Colonic mucosa (tissue), 4 donors: ENCODE data around the gene HSPA12A. TPM values are rescaled to one million over a fixed set of nuclear protein-coding genes. Genes with fewer than 3 reads are reported as not detected.

Experiments
- DNase-seq: peaks from one replicate; pipeline ENCODE4 v3.0.0-alpha.2; 2020
- H3K27ac ChIP-seq: fragments of 200-600 bp; one replicate; pipeline ENCODE4 v1.8.0; 2021
- H3K27me3 ChIP-seq: fragments of 200-600 bp; one replicate; pipeline ENCODE4 v1.8.0; 2021
- H3K36me3 ChIP-seq: fragments of 200-600 bp; one replicate; pipeline ENCODE4 v1.8.0; 2021
- H3K4me1 ChIP-seq: fragments of 200-600 bp; one replicate; pipeline ENCODE4 v1.8.0; 2021; ENCODE audit warnings: mild to moderate bottlenecking
- H3K4me3 ChIP-seq: fragments of 200-600 bp; one replicate; pipeline ENCODE4 v1.8.0; 2021
- H3K9ac ChIP-seq, 2 donors: one replicate each; pipeline ENCODE4 v1.7.0; 2013; ENCODE audit warnings: control low read depth in 2 of 2, low read depth in 2 of 2, low read length in 2 of 2
- H3K9me3 ChIP-seq: fragments of 200-600 bp; one replicate; pipeline ENCODE4 v1.8.0; 2021
- CTCF ChIP-seq: fragments of 200-600 bp; IDR thresholded peaks from one replicate; pipeline ENCODE4 v1.8.0; 2022; ENCODE audit warnings: antibody characterized with exemption, mild to moderate bottlenecking
- intact Hi-C: fragments of 100-400 bp; cut with DNase I; formaldehyde crosslinking; loops from one replicate; pipeline ENCODE4 v1.14.1; 2022
- total RNA-seq, 2 donors: library from RNA; stranded (reverse); fragmentation: NEBNext Ultra II Directional in 1 of 2; extraction: Animal tissue kit (Norgen Biotek cat#: 25700) in 1 of 2; gene quantifications; one replicate each; pipeline ENCODE4 v1.2.1, GENCODE V29; 2021
- donor health status: healthy.
- donor health status: DM: no; HTN: no; CAD: no.
- donor health status: DM: no; HTN: no; CAD: no.

HSPA12A gene
- total RNA-seq, 2 donors from 2014 or later = 6.2 to 7.0 TPM

DNA sequence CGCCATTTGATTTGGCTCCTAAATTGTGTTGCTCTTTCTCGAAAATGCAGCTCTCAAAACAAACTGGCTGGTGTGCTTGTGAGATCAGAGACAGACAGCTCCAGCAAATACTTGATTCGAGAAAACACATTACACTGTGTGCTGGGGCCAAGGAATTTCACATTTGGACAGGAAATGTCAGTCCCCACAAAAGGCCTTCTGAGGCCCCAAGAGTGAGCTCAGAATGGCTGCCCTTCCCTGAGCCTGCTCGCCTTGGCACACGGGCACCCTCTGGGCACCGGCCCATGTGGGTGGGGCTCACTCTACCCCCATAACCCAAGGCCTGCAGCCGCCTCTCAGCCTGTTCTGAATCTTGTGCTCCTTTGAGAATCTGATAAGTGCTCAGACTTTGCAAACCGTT, 13.9 kb upstream of the HSPA12A start:
- H3K4me1 ChIP-seq = no peaks in the 10 kb centered on the region
- no peak overlapping the region for H3K9ac ChIP-seq
- no peak overlapping the region for H3K27ac ChIP-seq
- no peak for TF ChIP-seq CTCF
- no peak for DNase-seq
- H3K9me3 ChIP-seq = no peaks in the 10 kb centered on the region
- no peaks in the 10 kb centered on the region for H3K27me3 ChIP-seq
- no peak overlapping the region for H3K4me3 ChIP-seq
- intact Hi-C loops = no loop called here
- no peaks in the 10 kb centered on the region for H3K36me3 ChIP-seq

DNA sequence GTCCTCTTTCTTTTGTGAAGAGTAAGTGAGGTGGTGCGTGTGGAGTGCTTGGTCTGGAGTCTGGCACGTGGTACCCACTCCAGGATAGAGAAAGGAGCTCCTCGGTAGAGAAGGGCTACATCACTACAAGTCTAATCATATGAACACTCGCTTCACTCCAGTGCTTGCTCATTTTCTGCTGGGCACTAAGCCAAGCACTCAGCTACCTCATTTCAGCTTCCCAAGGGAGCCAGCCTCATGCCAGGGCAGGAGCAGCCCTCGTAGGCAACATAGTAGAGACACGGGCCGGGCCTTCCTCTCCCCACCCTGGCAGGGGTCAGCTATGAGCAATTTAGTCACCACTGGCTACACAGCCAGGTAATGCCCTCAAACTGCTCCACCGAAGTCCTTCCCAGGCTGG, 11.4 kb upstream of the HSPA12A start:
- no peak overlapping the region for H3K9ac ChIP-seq
- no peak for DNase-seq
- intact Hi-C loops = no loop called here
- TF ChIP-seq CTCF = no peak
- H3K27me3 ChIP-seq = no peaks in the 10 kb centered on the region
- no peaks in the 10 kb centered on the region for H3K4me1 ChIP-seq
- H3K27ac ChIP-seq = no peak overlapping the region
- no peak overlapping the region for H3K4me3 ChIP-seq
- no peaks in the 10 kb centered on the region for H3K36me3 ChIP-seq
- no peaks in the 10 kb centered on the region for H3K9me3 ChIP-seq

GRCh38 chr10:116752969-116753665, 10.8 kb upstream of the HSPA12A start:
- Histone ChIP-seq H3K4me3 (no peak overlapping the region), H3K9ac (no peak overlapping the region), H3K27ac (no peak overlapping the region), H3K9me3 (no peaks in the 10 kb centered on the region), H3K4me1 (no peaks in the 10 kb centered on the region), H3K27me3 (no peaks in the 10 kb centered on the region), H3K36me3 (no peaks in the 10 kb centered on the region)
- no peak for TF ChIP-seq CTCF
- intact Hi-C loops = no loop called here
- DNase-seq = no peak

GRCh38 chr10:116752563-116752962, 10.2 kb upstream of the HSPA12A start:
- no peaks in the 10 kb centered on the region for H3K4me1 ChIP-seq
- H3K27me3 ChIP-seq = no peaks in the 10 kb centered on the region
- no peaks in the 10 kb centered on the region for H3K9me3 ChIP-seq
- H3K27ac ChIP-seq = no peak overlapping the region
- no peak for DNase-seq
- H3K36me3 ChIP-seq = no peaks in the 10 kb centered on the region
- H3K9ac ChIP-seq = no peak overlapping the region
- H3K4me3 ChIP-seq = no peak overlapping the region
- intact Hi-C loops = no loop called here
- TF ChIP-seq CTCF = no peak

DNA sequence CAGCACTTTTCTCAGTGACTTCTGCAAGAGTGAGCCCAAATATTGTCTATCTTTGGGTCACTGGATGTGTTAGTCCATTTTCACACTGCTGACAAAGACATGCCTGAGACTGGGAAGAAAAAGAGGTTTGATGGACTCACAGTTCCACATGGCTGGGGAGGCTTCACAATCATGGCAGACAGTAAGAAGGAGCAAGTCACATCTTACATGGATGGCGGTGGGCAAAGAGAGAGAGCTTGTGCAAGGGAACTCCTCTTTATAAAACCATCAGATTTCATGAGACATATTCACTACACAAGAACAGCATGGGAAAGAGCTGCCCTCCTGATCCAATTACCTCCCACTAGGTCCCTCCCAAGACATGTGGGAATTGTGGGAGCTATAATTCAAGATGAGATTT, 6.1 kb upstream of the HSPA12A start:
- Histone ChIP-seq H3K9me3 (no peaks in the 10 kb centered on the region), H3K4me1 (no peaks in the 10 kb centered on the region), H3K9ac (no peak overlapping the region), H3K4me3 (no peak overlapping the region), H3K27ac (no peak overlapping the region), H3K27me3 (no peaks in the 10 kb centered on the region), H3K36me3 (no peaks in the 10 kb centered on the region)
- TF ChIP-seq CTCF = no peak
- no peak for DNase-seq
- intact Hi-C loops = no loop called here
